ENCODE measurements around the gene PPM1L. TPM values are rescaled to one million over a fixed set of nuclear protein-coding genes. Genes with fewer than 3 reads are reported as not detected.
"Not testable (repeated sequence)": the region's sequence is repeated elsewhere in the genome, so short reads cannot be mapped to it uniquely, and the experiment has no call there.

Gene PPM1L
- total and polyA plus RNA-seq, 10 of the 15 experiments (the other 5 are each of a cell fraction or from before 2014, with no cell fraction given) = under 0.01 to 0.33 (median 0.06) TPM; not detected in 1

- Histone ChIP-seq H3K9ac (ENCODE audit: control insufficient read depth, insufficient read depth, low read length) (no peak overlapping the region), H4K20me1 (ENCODE audit: control insufficient read depth, insufficient read depth) (no peaks in the 10 kb centered on the region), H3K27ac (ENCODE audit: control insufficient read depth, insufficient read depth) (no peak overlapping the region), H3K4me2 (ENCODE audit: control insufficient read depth, insufficient read depth) (no peak overlapping the region), H2AFZ (ENCODE audit: control insufficient read depth, low read depth, low read length) (no peak overlapping the region), H3K4me1 (ENCODE audit: control insufficient read depth, insufficient read depth, low read length) (no peaks in the 10 kb centered on the region), H3K4me3 (no peak overlapping the region), H3K9me3 (replicated peaks; ENCODE audit: control insufficient read depth, insufficient read depth, low read length) (no peaks in the 10 kb centered on the region), H3K79me2 (ENCODE audit: control insufficient read depth, insufficient read depth, low read length) (no peaks in the 10 kb centered on the region), H3K36me3 (ENCODE audit: control insufficient read depth in 2 of 2, insufficient read depth in 2 of 2, low read length in 1 of 2) (no peaks in the 10 kb centered on the region), H3K27me3 (replicated peaks in 1 of 2; ENCODE audit: control insufficient read depth in 2 of 2, insufficient read depth in 2 of 2, low read length in 1 of 2) (no peaks in the 10 kb centered on the region)
- in situ Hi-C loops (cut with MboI) (no loop called here), intact Hi-C loops (cut with micrococcal nuclease; ENCODE audit: unreplicated experiment) (no loop called here)
- no peak for ATAC-seq
- no peak for FAIRE-seq
- TF ChIP-seq STAT1 (conservative IDR thresholded peaks at IDR 0.05) (no peak), PKNOX1 (IDR thresholded peaks at IDR 0.05) (no peak), BHLHE40 (IDR thresholded peaks at IDR 0.05; ENCODE audit: borderline replicate concordance in 1 of 2, low read depth in 2 of 2, low read length in 1 of 2) (no peak), SUZ12 (IDR thresholded peaks at IDR 0.05; ENCODE audit: unreplicated experiment) (no peak), HDAC2 (IDR thresholded peaks at IDR 0.05) (no peak), ZNF274 (IDR thresholded peaks at IDR 0.05; ENCODE audit: insufficient read depth, insufficient read length) (no peak), ZNF384 (IDR thresholded peaks at IDR 0.05; ENCODE audit: borderline replicate concordance, low read depth, low read length) (no peak), ZNF207 (IDR thresholded peaks at IDR 0.05; ENCODE audit: borderline replicate concordance) (no peak), ATF3 (IDR thresholded peaks at IDR 0.05; ENCODE audit: borderline replicate concordance, extremely low read depth, low read depth, low read length) (no peak), ZNF24 (IDR thresholded peaks at IDR 0.05) (no peak), GATAD2B (conservative IDR thresholded peaks at IDR 0.05; ENCODE audit: low read depth) (no peak), DPF2 (IDR thresholded peaks at IDR 0.05) (no peak)
- no TSS peak for BruUV-seq (replicated peaks)
- no peak for DNase-seq (ENCODE audit: low read depth, low spot score)
- WGBS (ENCODE audit: insufficient coverage, insufficient replicate concordance, low lambda C conversion rate, missing lambda C conversion rate) = 25% methylated on average over 2 of the region's 2 CpGs
- RAD21 ChIA-PET (ENCODE audit: unreplicated experiment) = no interaction called here
- SMC1A ChIA-PET (ENCODE audit: uncharacterized antibody, unreplicated experiment) = no interaction called here
- CTCF ChIA-PET = no interaction called here
- POLR2A ChIA-PET = no interaction called here
Measured at GRCh38 chr3:161008086-161008485, 252.1 kb downstream of the PPM1L start.

DNA sequence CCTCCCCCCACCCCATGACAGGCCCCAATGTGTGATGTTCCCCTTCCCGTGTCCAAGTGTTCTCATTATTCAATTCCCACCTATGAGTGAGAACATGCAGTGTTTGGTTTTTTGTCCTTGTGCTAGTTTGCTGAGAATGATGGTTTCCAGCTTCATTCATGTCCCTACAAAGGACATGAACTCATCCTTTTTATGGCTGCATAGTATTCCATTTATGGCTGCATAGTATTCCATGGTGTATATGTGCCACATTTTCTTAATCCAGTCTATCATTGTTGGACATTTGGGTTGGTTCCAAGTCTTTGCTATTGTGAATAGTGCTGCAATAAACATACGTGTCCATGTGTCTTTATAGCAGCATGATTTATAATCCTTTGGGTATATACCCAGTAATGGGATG is 254.1 kb downstream of the PPM1L start:
- H3K9ac ChIP-seq (ENCODE audit: control insufficient read depth, insufficient read depth, low read length); H3K4me3 ChIP-seq; BruUV-seq (replicated peaks); H3K27ac ChIP-seq (ENCODE audit: control insufficient read depth, insufficient read depth); ATAC-seq; H3K4me1 ChIP-seq (ENCODE audit: control insufficient read depth, insufficient read depth, low read length); H3K9me3 ChIP-seq (replicated peaks; ENCODE audit: control insufficient read depth, insufficient read depth, low read length); DNase-seq (ENCODE audit: low read depth, low spot score); H2AFZ ChIP-seq (ENCODE audit: control insufficient read depth, low read depth, low read length); H3K79me2 ChIP-seq (ENCODE audit: control insufficient read depth, insufficient read depth, low read length); CTCF ChIA-PET; RAD21 ChIA-PET (ENCODE audit: unreplicated experiment); H3K36me3 ChIP-seq (ENCODE audit: control insufficient read depth in 2 of 2, insufficient read depth in 2 of 2, low read length in 1 of 2); POLR2A ChIA-PET; H3K27me3 ChIP-seq (replicated peaks in 1 of 2; ENCODE audit: control insufficient read depth in 2 of 2, insufficient read depth in 2 of 2, low read length in 1 of 2); SMC1A ChIA-PET (ENCODE audit: uncharacterized antibody, unreplicated experiment); H3K4me2 ChIP-seq (ENCODE audit: control insufficient read depth, insufficient read depth); H4K20me1 ChIP-seq (ENCODE audit: control insufficient read depth, insufficient read depth); intact Hi-C loops (cut with micrococcal nuclease; ENCODE audit: unreplicated experiment); FAIRE-seq; in situ Hi-C loops (cut with MboI): not testable (repeated sequence)
- 66% methylated on average over 2 of the region's 2 CpGs for WGBS (ENCODE audit: insufficient coverage, insufficient replicate concordance, low lambda C conversion rate, missing lambda C conversion rate)

Measured in GM12878 (cell line).